Bronchial smooth muscle cell (primary cell): ENCODE results near the gene KRT25. TPM values are rescaled to one million over a fixed set of nuclear protein-coding genes. Genes with fewer than 3 reads are reported as not detected.

Source experiments
- total RNA-seq: library from RNA; depleted of rRNA; stranded (reverse); fragments of >200 nt; gene quantifications from 2 replicates; pipeline ENCODE4 v1.2.1, GENCODE V29; 2014

The KRT25 gene, protein sequence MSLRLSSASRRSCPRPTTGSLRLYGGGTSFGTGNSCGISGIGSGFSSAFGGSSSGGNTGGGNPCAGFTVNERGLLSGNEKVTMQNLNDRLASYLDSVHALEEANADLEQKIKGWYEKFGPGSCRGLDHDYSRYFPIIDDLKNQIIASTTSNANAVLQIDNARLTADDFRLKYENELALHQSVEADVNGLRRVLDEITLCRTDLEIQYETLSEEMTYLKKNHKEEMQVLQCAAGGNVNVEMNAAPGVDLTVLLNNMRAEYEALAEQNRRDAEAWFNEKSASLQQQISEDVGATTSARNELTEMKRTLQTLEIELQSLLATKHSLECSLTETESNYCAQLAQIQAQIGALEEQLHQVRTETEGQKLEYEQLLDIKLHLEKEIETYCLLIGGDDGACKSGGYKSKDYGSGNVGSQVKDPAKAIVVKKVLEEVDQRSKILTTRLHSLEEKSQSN
- not detected in 2 replicates for total RNA-seq

DNA sequence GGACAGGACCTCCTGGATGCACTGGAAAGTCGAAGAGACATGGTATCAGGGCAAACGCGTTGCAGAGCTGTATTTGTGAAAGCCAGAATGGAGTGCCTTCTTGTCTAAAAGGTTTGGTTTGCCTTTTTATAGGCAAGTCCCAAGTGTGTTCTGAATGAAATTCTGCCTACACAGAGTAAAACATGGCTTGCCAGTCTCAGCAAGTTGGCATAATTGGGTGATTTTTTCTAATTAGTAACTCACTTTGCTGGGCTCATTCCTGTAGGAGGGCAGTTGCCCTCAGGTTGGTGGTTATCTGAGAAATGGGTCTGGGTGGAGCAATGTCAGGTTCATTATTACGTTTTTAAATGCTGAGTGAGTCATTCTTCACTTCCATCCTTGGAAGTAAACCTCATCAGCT lies at the start of gene KRT25:
KRT25 (minus strand) TSS at position 101 of the 400 bp plus-strand sequence; CDS start at position 41, 60 bp downstream.

DNA sequence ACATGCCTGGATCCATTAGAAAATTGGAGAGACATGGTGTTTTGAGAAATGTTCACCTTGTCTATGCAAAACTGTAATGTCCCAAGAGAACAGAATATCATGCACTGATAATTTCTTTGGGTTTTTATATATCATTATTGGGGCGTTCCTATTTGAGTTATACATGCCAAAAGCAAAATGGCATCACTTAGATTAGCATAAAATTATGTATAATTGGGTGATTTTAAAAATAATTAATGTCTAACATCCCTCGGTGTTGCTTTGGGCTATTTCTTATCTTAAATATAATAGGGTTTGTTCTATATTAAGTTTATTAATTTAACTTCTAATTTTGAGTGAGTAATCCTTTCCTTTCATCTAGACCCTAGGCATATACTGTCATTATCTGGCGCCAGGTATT lies 44.7 kb upstream of the KRT25 start, which contains the start of gene KRT28:
KRT28 (minus strand) TSS at position 101 of the 400 bp plus-strand sequence; CDS start at position 35, 66 bp downstream.

DNA sequence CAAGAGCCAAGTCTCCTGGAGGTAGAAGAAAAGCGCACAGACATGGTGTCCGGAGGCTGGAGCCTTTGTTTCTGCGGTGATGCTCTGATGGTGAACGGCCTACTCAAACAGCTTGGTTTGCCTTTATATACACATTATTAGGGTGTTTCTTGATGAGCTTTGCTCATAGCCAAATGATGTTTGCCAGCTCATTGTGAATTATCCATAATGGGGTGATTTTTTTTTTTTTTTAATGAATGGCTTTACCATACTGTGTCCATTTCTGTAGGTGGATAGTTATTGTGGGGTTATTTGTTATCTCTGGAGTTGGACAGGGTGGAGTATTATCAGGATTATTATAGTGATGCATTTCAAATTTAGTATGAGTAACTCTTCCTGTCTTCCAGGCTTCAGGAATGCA lies 27.3 kb upstream of the KRT25 start, which contains the start of gene KRT27:
KRT27 (minus strand) TSS at position 101 of the 400 bp plus-strand sequence; CDS start at position 44, 57 bp downstream.

DNA sequence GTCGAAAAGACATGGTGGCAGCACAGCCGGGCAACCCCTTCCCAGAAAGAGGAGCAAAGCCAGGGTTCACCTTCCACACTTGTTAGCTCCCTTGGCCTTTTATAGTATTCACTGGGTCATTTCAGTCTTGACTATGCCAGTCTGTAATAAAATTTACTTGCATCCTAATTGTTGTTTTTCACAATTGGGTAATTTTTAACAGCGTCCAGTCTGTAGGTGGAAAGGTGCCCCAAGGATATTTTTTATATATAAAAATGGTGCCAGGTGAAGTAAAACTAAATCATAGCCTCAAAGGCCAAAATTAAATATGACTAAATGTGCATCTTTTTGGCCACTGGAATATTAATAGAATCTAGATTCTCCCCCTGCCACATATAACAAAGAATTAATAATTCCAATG lies 17.0 kb upstream of the KRT25 start, which contains the start of gene KRT26:
KRT26 (minus strand) TSS at position 101 of the 400 bp plus-strand sequence; CDS start at position 13, 88 bp downstream.

DNA sequence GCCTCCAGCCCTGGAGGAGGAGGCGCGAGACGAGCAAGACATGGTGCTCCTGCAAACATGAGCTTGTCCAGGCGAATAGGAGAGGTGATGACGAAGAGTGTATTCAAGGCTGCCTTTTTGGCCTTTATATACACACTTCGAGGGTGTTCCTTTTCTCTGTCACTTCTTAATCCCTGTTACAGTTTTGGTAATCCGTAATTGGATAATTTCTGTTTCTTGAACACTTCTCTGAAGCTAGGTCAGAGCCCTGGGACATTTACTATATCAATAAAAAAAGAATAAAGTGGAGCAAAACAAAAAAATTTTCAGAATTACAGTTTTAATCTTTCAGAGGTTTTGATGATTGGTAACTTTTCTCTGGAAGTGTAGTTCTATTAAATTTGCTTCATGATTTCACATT lies 51.5 kb downstream of the KRT25 start, which contains the start of gene KRT24:
KRT24 (minus strand) TSS at position 101 of the 400 bp plus-strand sequence; CDS start at position 42, 59 bp downstream.

Other genes starting within 250 kb of the KRT25 start
- not detected in 2 replicates for gene CCR7, start 189.9 kb downstream of the KRT25 start, total RNA-seq
- 89.4 and 93.0 TPM in 2 replicates for gene SMARCE1, start 107.5 kb downstream of the KRT25 start, total RNA-seq
- under 0.01 TPM in 1 of 2 replicates, not detected in the other for gene KRT222, start 90.2 kb downstream of the KRT25 start, total RNA-seq
- not detected in 2 replicates for gene KRT24, start 51.6 kb downstream of the KRT25 start, total RNA-seq
- not detected in 2 replicates for gene KRT26, start 16.9 kb upstream of the KRT25 start, total RNA-seq
- gene KRT27, start 27.2 kb upstream of the KRT25 start, total RNA-seq: not detected in 2 replicates
- not detected in 2 replicates for gene KRT28, start 44.6 kb upstream of the KRT25 start, total RNA-seq
- 2.2 and 4.3 TPM in 2 replicates for gene KRT10, start 67.3 kb upstream of the KRT25 start, total RNA-seq
- not detected in 2 replicates for gene KRT12, start 111.9 kb upstream of the KRT25 start, total RNA-seq
- gene KRT20, start 129.9 kb upstream of the KRT25 start, total RNA-seq: not detected in 2 replicates
- gene KRT23, start 182.3 kb upstream of the KRT25 start, total RNA-seq: 0.16 and 1.1 TPM in 2 replicates
- 0.16 and 0.17 TPM in 2 replicates for gene KRT39, start 211.6 kb upstream of the KRT25 start, total RNA-seq
- not detected in 2 replicates for gene KRT40, start 229.0 kb upstream of the KRT25 start, total RNA-seq
- not detected in 2 replicates for gene KRTAP3-3, start 238.8 kb upstream of the KRT25 start, total RNA-seq
- not detected in 2 replicates for gene KRTAP3-2, start 244.6 kb upstream of the KRT25 start, total RNA-seq